Midbrain (tissue), 1 donor: ENCODE data around the gene LYPLA2.

Source experiments
- DNase-seq: peaks from one replicate; lab custom pipeline; 2025; lab: John Stamatoyannopoulos, UW

Gene LYPLA2

DNA sequence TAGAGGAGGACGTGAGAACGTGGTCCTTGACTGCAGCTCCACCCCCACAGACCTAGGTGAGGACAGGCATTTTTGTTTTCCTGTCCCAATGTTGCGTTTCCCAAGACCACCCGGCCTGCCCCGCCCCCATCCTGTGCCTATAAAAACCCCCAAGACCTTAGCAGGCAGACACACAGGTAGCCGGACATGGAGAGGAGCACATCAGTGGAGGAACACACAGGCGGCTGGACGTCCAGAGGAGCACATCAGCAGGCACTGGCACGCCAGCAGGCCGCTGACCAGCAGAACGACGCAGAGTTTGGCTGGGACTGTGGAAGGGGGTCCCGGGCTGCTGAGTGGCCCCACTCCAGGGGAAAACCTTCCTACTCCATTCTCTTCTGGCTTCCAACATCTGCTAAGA, 47.0 kb downstream of the LYPLA2 start:
- DNase-seq: no peak

DNA sequence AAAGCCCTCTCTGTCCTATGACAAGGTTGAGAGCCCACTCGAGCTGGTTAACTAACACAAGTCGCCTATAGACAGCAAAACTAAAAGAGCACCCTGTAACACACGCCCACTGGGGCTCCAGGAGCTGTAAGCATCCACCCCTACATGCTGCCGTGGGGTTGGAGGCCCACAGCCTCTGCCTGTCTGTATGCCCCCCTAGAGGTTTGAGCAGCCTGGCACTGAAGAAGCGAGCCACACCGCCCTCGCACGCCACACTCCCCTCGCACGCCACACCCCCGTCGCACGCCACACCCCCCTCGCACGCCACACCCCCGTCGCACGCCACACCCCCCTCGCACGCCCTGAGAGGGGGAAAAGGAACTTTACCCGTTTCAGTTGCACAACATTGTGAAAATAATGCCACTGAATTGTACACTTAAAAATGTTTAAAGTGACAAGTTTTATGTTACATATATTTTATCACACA, 47.5 kb downstream of the LYPLA2 start:
- DNase-seq: no peak

- no peak for DNase-seq
These were observed 52.7 kb downstream of the LYPLA2 start for GRCh38 chr1:23843644-23844043.
